AG10803 (cell line): ENCODE results near the gene TPO.

Source experiments
- DNase-seq: peaks from one replicate; pipeline ENCODE4 v3.0.0; 2010; ENCODE audit warnings: low read depth
- H3K4me3 ChIP-seq: 2 replicates; pipeline ENCODE4 v1.5.1; 2011; ENCODE audit warnings: mild to moderate bottlenecking, low read length, control low read depth
- CTCF ChIP-seq: conservative IDR thresholded peaks from 2 replicates; pipeline ENCODE4 v1.5.1; 2011; ENCODE audit warnings: mild to moderate bottlenecking, low read length, control low read depth, inconsistent platforms

Gene TPO

GRCh38 chr2:1420746-1421480 lies 7.7 kb downstream of the TPO start:
- no peak overlapping the region for H3K4me3 ChIP-seq
- no peak for TF ChIP-seq CTCF
- DNase-seq = no peak

GRCh38 chr2:1421731-1422130 lies 8.5 kb downstream of the TPO start:
- no peak overlapping the region for H3K4me3 ChIP-seq
- TF ChIP-seq CTCF = no peak
- DNase-seq = no peak

- TF ChIP-seq CTCF = no peak
- H3K4me3 ChIP-seq = no peak overlapping the region
- no peak for DNase-seq
Observed at GRCh38 chr2:1422131-1422530, 8.9 kb downstream of the TPO start.

GRCh38 chr2:1422716-1423285 lies 9.5 kb downstream of the TPO start:
- H3K4me3 ChIP-seq = no peak overlapping the region
- no peak for TF ChIP-seq CTCF
- no peak for DNase-seq

GRCh38 chr2:1427086-1427485 lies 13.8 kb downstream of the TPO start:
- DNase-seq = no peak
- no peak for TF ChIP-seq CTCF
- no peak overlapping the region for H3K4me3 ChIP-seq

- no peak overlapping the region for H3K4me3 ChIP-seq
- DNase-seq = no peak
- TF ChIP-seq CTCF = no peak
Observed at GRCh38 chr2:1429895-1430294, 16.6 kb downstream of the TPO start.

- no peak for TF ChIP-seq CTCF
- no peak overlapping the region for H3K4me3 ChIP-seq
- no peak for DNase-seq
Observed at GRCh38 chr2:1430491-1430890, 17.2 kb downstream of the TPO start.
